CD4-positive, alpha-beta memory T cell (primary cell): ENCODE measurements around the gene BRSK1. TPM values are rescaled to one million over a fixed set of nuclear protein-coding genes. Genes with fewer than 3 reads are reported as not detected.

ENCODE experiments used
- CTCF ChIA-PET: fragments of 350-600 bp; sonication (Branson Sonifier 250); formaldehyde crosslinking; loops from one replicate; lab custom pipeline; 2021; ENCODE audit warnings: inconsistent platforms; ENCODE audit not compliant: partially characterized antibody; lab: Charles Lee
- POLR2A ChIA-PET: fragments of 350-600 bp; sonication (Branson Sonifier 250); formaldehyde crosslinking; loops from one replicate; lab custom pipeline; 2021; ENCODE audit not compliant: partially characterized antibody; lab: Charles Lee
- DNase-seq, 5 donors: peaks; one replicate each; pipeline versions ENCODE4 v3.0.0 to v3.0.0-alpha.2; 2020 to 2022; ENCODE audit warnings: mixed read lengths in 1 of 5
- H3K27ac ChIP-seq: one replicate; pipeline ENCODE4 v1.7.0; 2013; ENCODE audit warnings: low read depth, low read length
- H3K27me3 ChIP-seq: 2 replicates; pipeline ENCODE4 v1.7.0; 2013; ENCODE audit warnings: mild to moderate bottlenecking, low read length, moderate library complexity; ENCODE audit not compliant: insufficient read depth
- H3K36me3 ChIP-seq: 2 replicates; pipeline ENCODE4 v1.7.0; 2013; ENCODE audit warnings: mild to moderate bottlenecking, low read length, moderate library complexity; ENCODE audit not compliant: insufficient read depth
- H3K4me1 ChIP-seq: 2 replicates; pipeline ENCODE4 v1.7.0; 2013; ENCODE audit warnings: mild to moderate bottlenecking, low read length, moderate library complexity; ENCODE audit not compliant: insufficient read depth
- H3K4me3 ChIP-seq, 2 donors: one replicate each; pipeline ENCODE4 v1.7.0; 2013; ENCODE audit warnings: low read length in 2 of 2, mild to moderate bottlenecking in 1 of 2
- H3K9me3 ChIP-seq, 2 donors: one replicate each; pipeline ENCODE4 v1.7.0; 2013; ENCODE audit warnings: low read length in 2 of 2, control low read depth in 1 of 2; ENCODE audit not compliant: control insufficient read depth in 1 of 2
- H3K27ac Mint-ChIP-seq, 7 donors: one replicate each; pipeline ENCODE4 v1.8.0; 2020 to 2021; ENCODE audit warnings: mixed read lengths in 7 of 7, mild to moderate bottlenecking in 6 of 7, inconsistent platforms in 3 of 7, moderate library complexity in 3 of 7
- H3K27me3 Mint-ChIP-seq, 2 donors: one replicate each; pipeline ENCODE4 v1.8.0; 2020 to 2021; ENCODE audit warnings: mixed read lengths in 2 of 2
- H3K36me3 Mint-ChIP-seq, 2 donors: one replicate each; pipeline ENCODE4 v1.8.0; 2020 to 2021; ENCODE audit warnings: mixed read lengths in 2 of 2, inconsistent platforms in 1 of 2, mild to moderate bottlenecking in 1 of 2
- H3K4me1 Mint-ChIP-seq, 4 donors: one replicate each; pipeline ENCODE4 v1.8.0; 2020 to 2021; ENCODE audit warnings: mixed read lengths in 4 of 4, mild to moderate bottlenecking in 1 of 4
- H3K4me3 Mint-ChIP-seq, 8 donors: one replicate each; pipeline ENCODE4 v1.8.0; 2020 to 2021; ENCODE audit warnings: mixed read lengths in 8 of 8, mild to moderate bottlenecking in 7 of 8, moderate library complexity in 6 of 8, inconsistent platforms in 3 of 8
- H3K9me3 Mint-ChIP-seq, 8 donors: one replicate each; pipeline ENCODE4 v1.8.0; 2020 to 2021; ENCODE audit warnings: mixed read lengths in 8 of 8, mild to moderate bottlenecking in 5 of 8, inconsistent platforms in 3 of 8, moderate library complexity in 1 of 8
- intact Hi-C: fragments of 100-400 bp; cut with micrococcal nuclease; formaldehyde crosslinking; loops from one replicate; pipeline ENCODE4 v1.15.1; 2023
- polyA plus RNA-seq, 2 donors: library from polyadenylated mRNA; unstranded; fragments of 300-500 nt; fragmentation: Illumina TruSeq; gene quantifications; one replicate each; pipeline ENCODE4 v1.2.3, GENCODE V29; 2021
- total RNA-seq, 2 experiments: library from RNA; stranded (reverse); gene quantifications; one replicate each; pipeline ENCODE4 v1.2.3, GENCODE V29; 2021

Gene BRSK1
- total and polyA plus RNA-seq, 4 experiments from 2014 or later: 1.4 to 1.7 TPM; not detected in 2

DNA sequence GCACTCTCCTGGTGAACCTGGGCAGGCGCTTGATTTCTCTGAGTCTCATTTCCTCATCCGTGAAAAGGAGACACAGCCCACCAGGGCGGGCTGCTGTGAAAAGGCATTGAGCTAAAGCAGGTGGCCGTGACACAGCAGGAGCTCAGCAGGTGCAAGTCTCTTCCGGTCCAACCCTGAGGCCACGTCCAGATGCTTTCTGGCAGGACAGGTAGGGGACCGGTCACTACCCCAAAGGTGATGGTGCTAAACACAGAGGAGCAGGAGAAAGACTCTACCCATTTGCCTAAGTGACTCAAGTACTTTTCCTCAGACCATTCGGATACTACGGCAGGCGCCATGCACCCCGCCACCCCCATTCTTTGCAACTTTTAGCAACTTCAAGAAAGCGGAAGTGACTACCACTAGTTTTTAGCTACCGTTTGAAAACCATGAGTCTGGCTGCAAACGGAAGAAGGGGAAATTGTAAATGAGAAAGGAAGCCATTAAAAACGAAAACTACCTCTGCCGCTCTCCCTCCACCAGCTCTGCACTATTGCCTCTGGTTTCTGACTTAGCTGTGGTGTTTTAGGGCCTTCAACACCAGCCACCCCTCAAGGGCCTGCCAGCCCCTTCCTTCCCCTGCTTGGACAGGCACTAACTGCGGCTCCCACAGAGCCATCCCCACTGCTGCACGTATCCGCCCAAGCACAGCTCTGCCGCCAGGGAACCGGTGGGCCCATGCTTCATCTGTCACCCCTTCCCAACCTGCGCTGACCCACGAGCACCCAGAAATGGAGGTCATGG, 29.8 kb upstream of the BRSK1 start:
- ChIA-PET POLR2A (interaction anchor here (0.6 to 9.5 kb wide), 23 partner anchors 8 to 805 kb away, joined by 3 to 199 read pairs (median 4); partner anchors contain the start of genes BRSK1, HSPBP1, ISOC2 and KMT5C), CTCF (interaction anchor here (0.8 to 2.7 kb wide), 15 partner anchors 16 to 377 kb away, joined by 3 to 17 read pairs (median 3); partner anchors contain the start of genes HSPBP1, KMT5C and TMEM238)
- Mint-ChIP-seq H3K4me3 (peak overlapping the region; percentile 93 to 100 (median 98)), H3K4me1 (peaks cover 44 to 81% (median 65%) of the 10 kb centered on the region in 4 donors), H3K36me3 (peaks cover 9 to 43% of the 10 kb centered on the region in 2 donors), H3K27ac (peak overlapping the region; percentile 95 to 99 (median 99)), H3K27me3 (peaks cover 0 to under 1% of the 10 kb centered on the region in 2 donors), H3K9me3 (peaks cover 0 to 2% (median 0%) of the 10 kb centered on the region in 8 donors)
- Histone ChIP-seq H3K4me3 (peak overlapping the region; percentile 84 to 92), H3K4me1 (peaks cover 81% of the 10 kb centered on the region), H3K27ac (peak overlapping the region; percentile 92), H3K9me3 (no peaks in the 10 kb centered on the region), H3K36me3 (no peaks in the 10 kb centered on the region), H3K27me3 (no peaks in the 10 kb centered on the region)
- DNase-seq: peak; percentile 76 to 84 (median 78)
- intact Hi-C loops: loop anchor here (1.0 to 10.0 kb wide), 3 partner anchors 26 to 381 kb away; partner anchors contain the start of genes HSPBP1 and KMT5C

DNA sequence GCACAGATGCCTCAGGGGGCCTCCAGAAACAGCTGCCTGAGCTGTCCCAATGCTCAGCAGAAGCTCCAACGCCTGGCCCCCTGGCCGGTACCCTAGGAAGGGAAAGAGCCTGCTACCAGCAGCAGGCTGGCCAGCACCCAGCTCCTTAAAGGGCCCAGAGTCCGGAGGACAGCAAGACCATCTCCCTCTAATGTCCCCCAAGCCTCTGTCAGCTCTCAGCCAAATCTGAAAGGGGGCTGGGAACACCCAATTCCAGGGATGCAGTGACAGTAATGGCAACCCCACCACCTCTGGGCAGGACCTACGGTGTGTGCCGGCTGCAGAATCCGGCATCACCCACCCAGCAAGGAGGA, 29.2 kb upstream of the BRSK1 start:
- Mint-ChIP-seq H3K4me3 (peak overlapping the region; percentile 93 to 100 (median 98)), H3K27me3 (peaks cover 0 to 2% of the 10 kb centered on the region in 2 donors), H3K27ac (peak overlapping the region; percentile 95 to 99 (median 99)), H3K9me3 (peaks cover 0 to 2% (median 0%) of the 10 kb centered on the region in 8 donors), H3K36me3 (peaks cover 9 to 48% of the 10 kb centered on the region in 2 donors), H3K4me1 (peaks cover 44 to 84% (median 66%) of the 10 kb centered on the region in 4 donors)
- no peaks in the 10 kb centered on the region for H3K27me3 ChIP-seq
- no peaks in the 10 kb centered on the region for H3K9me3 ChIP-seq
- H3K4me3 ChIP-seq: peak overlapping the region; percentile 84 to 92
- peak overlapping the region; percentile 92 for H3K27ac ChIP-seq
- ChIA-PET CTCF (interaction anchor here (0.8 to 2.7 kb wide), 14 partner anchors 17 to 376 kb away, joined by 3 to 17 read pairs (median 3); partner anchors contain the start of genes HSPBP1, KMT5C and TMEM238), POLR2A (interaction anchor here (0.6 to 9.5 kb wide), 22 partner anchors 8 to 1918 kb away, joined by 3 to 199 read pairs (median 5); partner anchors contain the start of genes BRSK1, HSPBP1, ISOC2 and KMT5C)
- intact Hi-C loops: loop anchor here (1.0 to 10.0 kb wide), 3 partner anchors 26 to 380 kb away; partner anchors contain the start of genes HSPBP1 and KMT5C
- DNase-seq: no peak
- H3K4me1 ChIP-seq: peaks cover 78% of the 10 kb centered on the region
- H3K36me3 ChIP-seq: no peaks in the 10 kb centered on the region

DNA sequence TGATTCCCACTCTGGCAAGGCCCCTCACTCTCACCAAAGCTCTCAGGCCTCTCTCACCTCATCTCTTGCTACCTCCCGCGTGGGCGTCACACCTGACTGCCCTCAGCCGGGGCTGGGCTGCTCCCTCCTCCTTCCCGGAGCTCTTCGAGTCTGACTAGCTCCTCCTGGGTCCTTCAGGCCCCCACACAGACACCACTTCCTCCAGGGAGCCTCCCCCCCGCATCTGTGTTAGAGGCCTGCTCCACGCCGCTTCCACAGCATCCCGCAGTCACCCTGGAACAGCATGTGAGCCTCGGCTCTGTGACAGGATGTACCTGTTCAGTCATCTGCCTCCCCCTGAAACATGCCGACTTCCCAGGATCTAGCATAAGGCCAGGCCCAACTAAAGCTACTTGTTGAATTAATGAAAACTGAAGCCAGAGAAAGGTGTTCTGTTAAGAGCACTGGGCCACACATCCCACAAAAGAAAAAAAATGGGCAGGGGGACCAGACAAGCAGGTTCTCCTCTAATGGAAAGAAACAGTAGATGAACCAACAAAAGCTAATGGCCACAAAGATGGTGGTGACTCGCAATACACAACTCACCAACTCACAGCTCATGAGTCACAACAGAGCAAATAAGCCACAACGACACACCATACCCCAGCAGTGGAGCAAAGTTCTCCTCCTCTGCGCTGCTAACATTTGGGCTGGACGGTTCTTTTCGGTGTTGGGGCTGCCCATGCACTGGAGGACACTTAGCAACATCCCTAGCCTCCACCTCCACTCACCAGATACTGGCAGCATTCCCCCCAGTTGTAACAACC, 28.0 kb upstream of the BRSK1 start:
- Histone ChIP-seq H3K9me3 (no peaks in the 10 kb centered on the region), H3K27me3 (no peaks in the 10 kb centered on the region), H3K36me3 (no peaks in the 10 kb centered on the region), H3K4me1 (peaks cover 75% of the 10 kb centered on the region), H3K27ac (peak overlapping the region; percentile 92), H3K4me3 (peak overlapping the region; percentile 84 to 92)
- peak; percentile 35 to 72 (median 39) for DNase-seq
- POLR2A ChIA-PET: interaction anchor here (1.0 to 9.5 kb wide), 14 partner anchors 10 to 344 kb away, joined by 3 to 199 read pairs (median 10); partner anchors contain the start of genes BRSK1, FIZ1, HSPBP1 and ISOC2
- Mint-ChIP-seq H3K36me3 (peaks cover 7 to 45% of the 10 kb centered on the region in 2 donors), H3K4me1 (peaks cover 44 to 82% (median 64%) of the 10 kb centered on the region in 4 donors), H3K27ac (peak overlapping the region; percentile 95 to 99 (median 99)), H3K27me3 (peaks cover 0 to 2% of the 10 kb centered on the region in 2 donors), H3K4me3 (peak overlapping the region; percentile 93 to 100 (median 98)), H3K9me3 (peaks cover 0 to 2% (median 0%) of the 10 kb centered on the region in 8 donors)
- intact Hi-C loops: loop anchor here (5.0 to 10.0 kb wide), 3 partner anchors 34 to 379 kb away; partner anchors contain the start of gene PPP1R12C
- CTCF ChIA-PET: interaction anchor here (0.9 to 2.7 kb wide), 3 partner anchors 24 to 46 kb away, joined by 3 to 17 read pairs (median 5); partner anchors contain the start of gene HSPBP1

DNA sequence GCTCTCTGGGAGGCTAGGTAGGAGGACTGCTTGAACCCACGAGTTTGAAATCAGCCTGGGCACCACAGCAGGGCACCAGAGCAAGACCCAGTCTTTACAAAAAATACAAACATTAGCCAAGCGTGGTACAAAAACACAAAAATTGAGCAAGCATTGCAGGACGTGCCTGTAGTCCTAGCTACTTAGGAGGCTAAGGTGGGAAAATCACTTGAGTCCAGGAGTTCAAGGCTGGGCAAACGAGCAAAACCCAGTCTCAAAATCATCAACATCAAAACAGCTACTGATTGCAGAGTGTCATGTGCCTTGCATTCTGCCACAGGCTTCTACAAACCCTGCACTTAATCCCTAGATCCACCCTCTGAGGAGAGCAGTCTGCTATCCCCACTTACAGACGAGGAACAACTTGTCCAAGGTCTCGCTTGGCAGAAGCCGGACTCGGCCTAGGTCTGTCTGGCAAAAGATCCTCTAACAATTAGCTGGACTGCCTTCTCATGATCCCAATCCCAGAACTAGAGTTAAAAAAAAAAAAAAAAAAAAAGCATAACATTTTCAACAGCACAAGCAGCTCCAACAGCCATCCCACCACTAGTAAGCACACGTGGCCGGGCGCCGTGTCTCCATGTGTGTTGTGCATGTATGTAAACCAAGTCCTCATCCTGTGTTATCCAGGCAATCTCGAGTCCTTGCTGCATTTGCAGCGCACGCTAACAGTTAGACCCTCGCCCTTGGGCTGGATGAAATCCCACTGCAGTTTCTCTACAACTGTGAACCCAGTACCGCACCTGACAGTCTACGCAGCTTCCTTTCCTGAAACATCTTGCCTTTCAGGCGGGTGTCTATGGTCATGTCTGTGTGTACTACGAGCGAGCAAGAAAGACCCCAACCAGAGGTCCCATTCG, 27.0 kb upstream of the BRSK1 start:
- intact Hi-C loops: loop anchor here (5.0 to 10.0 kb wide), 3 partner anchors 35 to 378 kb away; partner anchors contain the start of gene PPP1R12C
- H3K27me3 Mint-ChIP-seq: peaks cover 0 to 2% of the 10 kb centered on the region in 2 donors
- H3K4me1 Mint-ChIP-seq: peaks cover 35 to 72% (median 55%) of the 10 kb centered on the region in 4 donors
- Histone ChIP-seq H3K27me3 (no peaks in the 10 kb centered on the region), H3K27ac (peak overlapping the region; percentile 92), H3K9me3 (no peaks in the 10 kb centered on the region), H3K4me3 (peak overlapping the region; percentile 79 to 92), H3K4me1 (peaks cover 65% of the 10 kb centered on the region), H3K36me3 (no peaks in the 10 kb centered on the region)
- ChIA-PET CTCF (interaction anchor here (0.6 to 2.7 kb wide), 5 partner anchors 35 to 247 kb away, joined by 3 to 17 read pairs (median 6); no protein-coding TSS in a partner anchor), POLR2A (interaction anchor here (1.5 to 9.5 kb wide), 8 partner anchors 10 to 343 kb away, joined by 4 to 199 read pairs (median 25); partner anchors contain the start of genes BRSK1, FIZ1, HSPBP1 and KMT5C)
- H3K36me3 Mint-ChIP-seq: peaks cover under 1 to 38% of the 10 kb centered on the region in 2 donors
- H3K9me3 Mint-ChIP-seq: peaks cover 0 to 2% (median 0%) of the 10 kb centered on the region in 8 donors
- peak in 2 of 5 donors; percentile 20 to 24 for DNase-seq
- peak overlapping the region; percentile 95 to 99 (median 99) for H3K27ac Mint-ChIP-seq
- peak overlapping the region; percentile 93 to 100 (median 98) for H3K4me3 Mint-ChIP-seq

DNA sequence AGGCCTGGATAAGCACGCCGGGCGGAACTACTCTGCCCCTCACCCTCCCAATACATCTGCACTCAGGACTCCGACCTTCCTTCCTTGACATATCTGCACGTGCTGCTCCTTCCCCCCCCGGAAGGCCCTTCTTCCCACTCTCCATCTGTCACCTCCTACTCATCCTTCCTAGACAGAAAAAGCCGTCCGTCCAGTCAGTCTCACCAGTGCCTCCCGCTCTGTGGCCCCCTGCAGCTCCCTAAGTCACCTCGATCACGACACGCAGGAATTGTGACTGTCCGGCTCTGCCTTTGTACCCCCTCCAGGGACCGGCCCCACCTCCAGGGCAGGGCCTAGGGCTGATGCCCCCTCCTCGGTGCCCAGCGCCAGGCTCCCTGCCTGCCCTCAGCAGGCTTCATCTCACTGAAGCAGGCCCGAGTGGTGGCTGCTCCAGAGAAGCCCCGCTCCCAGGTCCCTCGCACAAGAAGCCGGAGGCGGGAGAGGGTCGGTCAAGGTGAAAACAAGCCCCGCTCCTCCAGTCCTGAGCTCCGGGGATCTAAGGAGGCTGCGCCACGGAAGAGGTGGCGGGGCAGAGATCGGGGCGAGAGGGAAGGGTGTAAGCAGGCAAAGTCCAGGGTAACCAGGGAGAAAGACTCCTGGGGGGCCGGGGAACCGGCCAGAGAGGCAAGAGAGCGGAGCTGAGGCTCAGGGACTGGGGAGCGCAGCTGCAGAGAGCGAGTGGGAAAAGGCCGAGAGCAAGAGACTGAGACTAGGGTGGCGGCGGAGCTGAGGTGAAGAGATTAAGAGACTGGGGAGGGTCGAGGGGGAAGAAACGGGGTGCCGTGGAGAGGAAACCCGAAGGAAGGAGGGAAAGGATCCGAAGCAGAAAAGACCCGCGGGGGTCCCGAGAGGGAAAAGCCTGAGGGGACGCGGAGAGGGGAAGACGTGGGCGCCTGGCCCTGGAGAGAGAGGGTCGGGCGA, 26.1 kb upstream of the BRSK1 start:
- intact Hi-C loops: loop anchor here (2.0 to 10.0 kb wide), 4 partner anchors 35 to 377 kb away; partner anchors contain the start of gene PPP1R12C
- Histone ChIP-seq H3K27ac (peak overlapping the region; percentile 92), H3K27me3 (no peaks in the 10 kb centered on the region), H3K4me1 (peaks cover 56% of the 10 kb centered on the region), H3K9me3 (no peaks in the 10 kb centered on the region), H3K4me3 (peak overlapping the region; percentile 79 to 92), H3K36me3 (no peaks in the 10 kb centered on the region)
- peak overlapping the region; percentile 95 to 99 (median 99) for H3K27ac Mint-ChIP-seq
- H3K27me3 Mint-ChIP-seq: peaks cover 0 to 2% of the 10 kb centered on the region in 2 donors
- H3K36me3 Mint-ChIP-seq: peaks cover 1 to 37% of the 10 kb centered on the region in 2 donors
- DNase-seq: peak; percentile 25 to 49 (median 35)
- H3K4me1 Mint-ChIP-seq: peaks cover 29 to 63% (median 49%) of the 10 kb centered on the region in 4 donors
- POLR2A ChIA-PET: interaction anchor here (1.0 to 9.5 kb wide), 8 partner anchors 14 to 369 kb away, joined by 3 to 199 read pairs (median 22); partner anchors contain the start of genes BRSK1, HSPBP1, KMT5C and RDH13
- H3K9me3 Mint-ChIP-seq: peaks cover 0 to 2% (median 0%) of the 10 kb centered on the region in 8 donors
- CTCF ChIA-PET: interaction anchor here (0.6 to 1.8 kb wide), 3 partner anchors 35 to 246 kb away, joined by 3 to 6 read pairs (median 6); no protein-coding TSS in a partner anchor
- peak overlapping the region; percentile 93 to 100 (median 98) for H3K4me3 Mint-ChIP-seq
